ENCODE results near the gene PRICKLE4. TPM values are rescaled to one million over a fixed set of nuclear protein-coding genes. Genes with fewer than 3 reads are reported as not detected.

Gene PRICKLE4
- total and polyA plus RNA-seq, 10 donors: 0.41 to 32.8 (median 10.6) TPM

DNA sequence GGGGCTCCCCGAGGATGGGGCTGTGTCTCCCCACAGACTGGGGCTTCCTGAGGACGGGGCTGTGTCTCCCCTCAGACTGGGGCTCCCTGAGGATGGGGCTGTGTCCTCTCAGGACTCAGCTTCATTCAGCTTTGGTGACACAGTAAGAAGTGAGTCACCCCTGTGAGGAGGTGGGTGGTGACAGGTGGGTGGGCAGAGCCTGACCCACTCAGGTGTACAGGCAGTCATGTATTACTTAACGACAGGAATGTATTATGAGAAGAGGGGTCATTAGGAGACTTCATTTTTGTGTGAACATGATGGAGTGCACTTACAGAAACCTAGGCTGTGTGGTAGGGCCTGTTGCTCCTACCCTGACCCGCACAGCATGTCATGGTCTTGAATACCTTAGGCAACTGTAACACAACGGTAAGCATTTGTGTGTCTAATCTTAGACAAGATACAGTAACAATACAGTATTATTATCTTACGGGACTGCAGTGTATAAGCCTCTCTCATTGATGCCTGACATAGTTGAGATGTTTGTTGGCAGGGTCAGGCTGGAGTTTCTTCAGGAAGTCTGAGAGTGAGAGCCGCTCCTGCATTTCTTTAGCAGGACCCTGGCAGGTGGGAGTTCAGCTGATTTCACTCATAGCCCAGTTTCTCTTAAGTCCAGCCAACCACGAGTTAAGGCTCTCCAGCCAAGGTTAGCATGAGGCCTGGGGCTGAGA lies 22.5 kb upstream of the PRICKLE4 start:
- no peak overlapping the region for H3K4me3 ChIP-seq
- 74 to 89% (median 80%) methylated on average over 7 to 8 of the region's 8 CpGs for WGBS, 5 donors
- H3K36me3 ChIP-seq: no peaks in the 10 kb centered on the region
- no peaks in the 10 kb centered on the region for H3K4me1 ChIP-seq
- no peak overlapping the region for H3K27ac ChIP-seq
- H3K9me3 ChIP-seq: no peaks in the 10 kb centered on the region
- H3K27me3 ChIP-seq (replicated peaks in 1 of 7): peaks cover 0 to 5% (median 0%) of the 10 kb centered on the region in 7 donors
- no peak for DNase-seq
- intact Hi-C loops (cut with DNase I; ENCODE audit: low total_unique reads): no loop called here
- TF ChIP-seq, protein P1, sequence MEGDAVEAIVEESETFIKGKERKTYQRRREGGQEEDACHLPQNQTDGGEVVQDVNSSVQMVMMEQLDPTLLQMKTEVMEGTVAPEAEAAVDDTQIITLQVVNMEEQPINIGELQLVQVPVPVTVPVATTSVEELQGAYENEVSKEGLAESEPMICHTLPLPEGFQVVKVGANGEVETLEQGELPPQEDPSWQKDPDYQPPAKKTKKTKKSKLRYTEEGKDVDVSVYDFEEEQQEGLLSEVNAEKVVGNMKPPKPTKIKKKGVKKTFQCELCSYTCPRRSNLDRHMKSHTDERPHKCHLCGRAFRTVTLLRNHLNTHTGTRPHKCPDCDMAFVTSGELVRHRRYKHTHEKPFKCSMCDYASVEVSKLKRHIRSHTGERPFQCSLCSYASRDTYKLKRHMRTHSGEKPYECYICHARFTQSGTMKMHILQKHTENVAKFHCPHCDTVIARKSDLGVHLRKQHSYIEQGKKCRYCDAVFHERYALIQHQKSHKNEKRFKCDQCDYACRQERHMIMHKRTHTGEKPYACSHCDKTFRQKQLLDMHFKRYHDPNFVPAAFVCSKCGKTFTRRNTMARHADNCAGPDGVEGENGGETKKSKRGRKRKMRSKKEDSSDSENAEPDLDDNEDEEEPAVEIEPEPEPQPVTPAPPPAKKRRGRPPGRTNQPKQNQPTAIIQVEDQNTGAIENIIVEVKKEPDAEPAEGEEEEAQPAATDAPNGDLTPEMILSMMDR (IDR thresholded peaks at IDR 0.05 in 8 of 11, conservative IDR thresholded peaks at IDR 0.05 in 3 of 11): no peak
- TF ChIP-seq POLR2A (IDR thresholded peaks at IDR 0.05) (no peak), POLR2AphosphoS5 (IDR thresholded peaks at IDR 0.05) (no peak)

DNA sequence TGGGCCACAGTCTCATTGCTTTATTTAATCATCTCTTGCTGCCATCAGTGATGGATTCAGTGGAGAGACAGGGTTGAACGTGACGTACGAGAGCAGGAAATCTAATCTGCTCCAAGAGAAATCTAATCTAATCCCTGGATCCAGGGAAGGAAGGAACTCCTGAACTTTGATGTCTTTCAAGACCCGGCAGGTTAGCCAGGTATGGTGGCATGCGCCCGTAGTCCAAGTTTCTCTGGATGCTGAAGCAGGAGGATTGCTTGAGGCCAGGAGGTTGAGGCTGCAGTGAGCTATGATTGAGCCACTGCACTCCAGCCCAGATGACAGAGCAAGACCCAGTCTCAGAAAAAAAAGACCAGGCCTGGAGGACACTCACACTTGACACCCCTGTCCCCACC lies 21.9 kb upstream of the PRICKLE4 start:
- Histone ChIP-seq H3K36me3 (no peaks in the 10 kb centered on the region), H3K27me3 (replicated peaks in 1 of 7) (peaks cover 0 to 5% (median 0%) of the 10 kb centered on the region in 7 donors), H3K4me1 (no peaks in the 10 kb centered on the region), H3K27ac (no peak overlapping the region), H3K4me3 (no peak overlapping the region), H3K9me3 (no peaks in the 10 kb centered on the region)
- TF ChIP-seq, protein P1 (IDR thresholded peaks at IDR 0.05 in 8 of 11, conservative IDR thresholded peaks at IDR 0.05 in 3 of 11): no peak
- WGBS, 5 donors: 86 to 94% (median 91%) methylated on average over 6 of the region's 6 CpGs
- no peak for DNase-seq
- intact Hi-C loops (cut with DNase I; ENCODE audit: low total_unique reads): no loop called here

DNA sequence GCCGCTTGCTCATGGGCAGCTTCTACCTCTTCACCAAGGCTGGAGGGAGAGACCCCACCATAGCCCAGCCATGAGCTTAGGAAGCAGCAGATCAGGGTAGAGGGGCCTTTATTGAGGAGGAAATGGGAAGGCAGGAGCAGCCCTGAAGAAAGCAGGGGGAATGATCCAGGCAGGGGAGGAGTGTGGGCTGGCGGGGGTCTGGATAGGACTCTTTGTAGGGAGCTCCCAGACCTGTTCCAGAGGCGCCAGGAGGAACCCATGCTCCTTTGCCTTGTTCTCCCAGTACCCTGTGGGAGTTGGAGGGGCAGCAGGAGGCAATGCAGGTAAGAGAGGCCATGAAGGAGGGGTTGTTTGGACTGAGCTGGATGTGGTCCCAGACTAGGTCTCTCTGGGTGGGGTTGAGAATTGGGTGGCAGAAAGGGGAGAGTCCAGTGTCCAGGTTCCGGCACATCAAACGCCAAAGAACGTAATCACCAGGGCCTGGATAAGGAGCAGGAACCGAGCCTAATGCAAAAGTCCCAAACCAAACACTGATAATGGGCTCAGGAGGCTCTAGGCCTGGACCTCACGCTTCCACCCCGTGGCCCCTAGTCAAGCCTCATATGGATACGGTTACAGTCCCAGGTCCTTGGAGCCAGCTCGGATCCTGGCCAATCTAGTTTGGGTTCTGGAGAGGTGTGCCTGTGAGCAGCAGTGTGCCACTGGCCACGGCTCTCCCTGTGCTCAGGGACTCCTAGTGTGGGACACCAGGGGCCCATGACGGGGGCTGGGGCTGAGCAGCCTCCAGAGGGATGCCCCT lies 21.3 kb upstream of the PRICKLE4 start:
- TF ChIP-seq POLR2A (IDR thresholded peaks at IDR 0.05) (no peak), POLR2AphosphoS5 (IDR thresholded peaks at IDR 0.05) (no peak)
- TF ChIP-seq, protein P1 (IDR thresholded peaks at IDR 0.05 in 8 of 11, conservative IDR thresholded peaks at IDR 0.05 in 3 of 11): no peak
- DNase-seq: no peak
- Histone ChIP-seq H3K4me1 (no peaks in the 10 kb centered on the region), H3K36me3 (no peaks in the 10 kb centered on the region), H3K27ac (no peak overlapping the region), H3K27me3 (replicated peaks in 1 of 7) (peaks cover 0 to 5% (median 0%) of the 10 kb centered on the region in 7 donors), H3K4me3 (no peak overlapping the region), H3K9me3 (no peaks in the 10 kb centered on the region)
- 88 to 99% (median 91%) methylated on average over 13 of the region's 13 CpGs for WGBS, 5 donors
- intact Hi-C loops (cut with DNase I; ENCODE audit: low total_unique reads): no loop called here

DNA sequence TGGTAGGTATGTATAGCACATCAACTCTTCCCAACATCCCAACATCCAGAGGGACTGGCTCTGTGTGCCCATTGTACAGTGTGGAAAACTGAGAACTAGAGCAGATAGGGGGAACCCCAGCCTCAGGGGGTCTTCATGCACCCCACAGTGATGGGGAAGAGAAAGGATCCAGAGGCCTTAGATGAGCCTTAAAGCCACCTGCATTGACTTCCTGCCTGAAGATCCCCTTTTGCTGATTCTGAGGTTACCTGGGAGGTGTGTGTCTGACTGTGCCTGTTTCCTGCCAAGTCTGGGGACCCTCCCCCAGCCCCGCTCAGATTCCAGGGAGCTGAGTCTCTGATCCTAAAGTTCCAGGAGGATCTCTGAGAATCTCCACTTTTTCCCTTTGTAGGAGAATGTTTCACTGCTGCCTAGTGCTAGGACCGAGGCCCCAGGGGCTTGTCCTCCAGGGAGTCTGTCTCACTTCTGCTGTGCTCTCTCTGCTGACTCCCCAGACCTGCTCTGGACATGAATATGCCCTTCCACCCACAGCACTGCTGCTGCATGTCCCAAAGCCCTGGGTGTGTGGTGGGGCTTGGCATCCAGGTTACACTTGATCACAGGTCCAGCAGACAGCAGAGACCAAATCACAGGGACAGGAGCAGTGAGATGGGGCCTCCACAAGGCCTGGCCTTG lies 20.5 kb upstream of the PRICKLE4 start:
- no peak for DNase-seq
- Histone ChIP-seq H3K27me3 (replicated peaks in 1 of 7) (peaks cover 0 to 5% (median 0%) of the 10 kb centered on the region in 7 donors), H3K27ac (no peak overlapping the region), H3K9me3 (no peaks in the 10 kb centered on the region), H3K4me1 (no peaks in the 10 kb centered on the region), H3K4me3 (no peak overlapping the region), H3K36me3 (no peaks in the 10 kb centered on the region)
- WGBS, 5 donors: 50 to 89% (median 85%) methylated on average over 2 of the region's 2 CpGs
- TF ChIP-seq POLR2AphosphoS5 (IDR thresholded peaks at IDR 0.05): no peak
- no peak for TF ChIP-seq POLR2A (IDR thresholded peaks at IDR 0.05)
- TF ChIP-seq, protein P1 (IDR thresholded peaks at IDR 0.05 in 8 of 11, conservative IDR thresholded peaks at IDR 0.05 in 3 of 11): no peak
- intact Hi-C loops (cut with DNase I; ENCODE audit: low total_unique reads): no loop called here

All from spleen (tissue), 11 donors.